Transverse colon (tissue), 3 donors: ENCODE data around the gene ZNG1B.
"Not testable (repeated sequence)": the region's sequence is repeated elsewhere in the genome, so short reads cannot be mapped to it uniquely, and the experiment has no call there.

Experiments used
- POLR2A ChIP-seq: fragments of 450-650 bp; IDR thresholded peaks from one replicate; pipeline ENCODE4 v1.6.1; 2016; ENCODE audit warnings: antibody characterized with exemption, mild to moderate bottlenecking, moderate library complexity
- TF ChIP-seq, protein P1 (sequence below), 5 experiments: fragments of 200-600 bp in 3 of 5; fragments of 450-650 bp in 2 of 5; sonication (generic) in 3 of 5; IDR thresholded peaks; 1 replicate in 2 of 5; 2 replicates in 3 of 5; pipeline ENCODE4 v1.5.1; 2016 to 2017; ENCODE audit warnings: antibody characterized with exemption in 5 of 5, inconsistent platforms in 3 of 5, mild to moderate bottlenecking in 2 of 5, moderate library complexity in 1 of 5

DNA sequence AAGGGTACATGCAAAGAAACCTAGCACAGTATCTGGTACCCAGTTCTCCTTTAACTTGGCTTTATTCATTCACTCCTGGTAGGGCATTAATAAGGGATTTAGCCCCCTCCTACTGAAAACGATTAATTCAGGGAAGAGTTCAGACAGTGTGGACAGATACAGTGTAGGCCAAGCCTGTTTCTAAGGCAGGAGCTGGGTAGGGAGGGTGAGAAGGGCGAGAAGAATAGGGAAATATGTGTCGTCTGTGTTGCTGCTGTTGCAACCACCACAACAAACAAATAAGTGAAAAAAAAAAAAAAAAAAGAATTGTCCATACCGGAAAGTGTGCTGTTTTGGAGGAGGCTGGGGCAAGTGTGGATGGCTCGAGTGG is 103.3 kb downstream of the ZNG1B start:
- not testable (repeated sequence) for TF ChIP-seq POLR2A
- TF ChIP-seq, protein P1, sequence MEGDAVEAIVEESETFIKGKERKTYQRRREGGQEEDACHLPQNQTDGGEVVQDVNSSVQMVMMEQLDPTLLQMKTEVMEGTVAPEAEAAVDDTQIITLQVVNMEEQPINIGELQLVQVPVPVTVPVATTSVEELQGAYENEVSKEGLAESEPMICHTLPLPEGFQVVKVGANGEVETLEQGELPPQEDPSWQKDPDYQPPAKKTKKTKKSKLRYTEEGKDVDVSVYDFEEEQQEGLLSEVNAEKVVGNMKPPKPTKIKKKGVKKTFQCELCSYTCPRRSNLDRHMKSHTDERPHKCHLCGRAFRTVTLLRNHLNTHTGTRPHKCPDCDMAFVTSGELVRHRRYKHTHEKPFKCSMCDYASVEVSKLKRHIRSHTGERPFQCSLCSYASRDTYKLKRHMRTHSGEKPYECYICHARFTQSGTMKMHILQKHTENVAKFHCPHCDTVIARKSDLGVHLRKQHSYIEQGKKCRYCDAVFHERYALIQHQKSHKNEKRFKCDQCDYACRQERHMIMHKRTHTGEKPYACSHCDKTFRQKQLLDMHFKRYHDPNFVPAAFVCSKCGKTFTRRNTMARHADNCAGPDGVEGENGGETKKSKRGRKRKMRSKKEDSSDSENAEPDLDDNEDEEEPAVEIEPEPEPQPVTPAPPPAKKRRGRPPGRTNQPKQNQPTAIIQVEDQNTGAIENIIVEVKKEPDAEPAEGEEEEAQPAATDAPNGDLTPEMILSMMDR (IDR thresholded peaks at IDR 0.05), result not testable (repeated sequence)
